GM19240 (cell line): Measurements from ENCODE around the gene ADAMTS20.
"Not testable (repeated sequence)": the region's sequence is repeated elsewhere in the genome, so short reads cannot be mapped to it uniquely, and the experiment has no call there.

ENCODE experiments used
- DNase-seq: peaks from one replicate; pipeline ENCODE4 v3.0.0; 2011; ENCODE audit warnings: low spot score; ENCODE audit not compliant: insufficient read length

Gene ADAMTS20

DNA sequence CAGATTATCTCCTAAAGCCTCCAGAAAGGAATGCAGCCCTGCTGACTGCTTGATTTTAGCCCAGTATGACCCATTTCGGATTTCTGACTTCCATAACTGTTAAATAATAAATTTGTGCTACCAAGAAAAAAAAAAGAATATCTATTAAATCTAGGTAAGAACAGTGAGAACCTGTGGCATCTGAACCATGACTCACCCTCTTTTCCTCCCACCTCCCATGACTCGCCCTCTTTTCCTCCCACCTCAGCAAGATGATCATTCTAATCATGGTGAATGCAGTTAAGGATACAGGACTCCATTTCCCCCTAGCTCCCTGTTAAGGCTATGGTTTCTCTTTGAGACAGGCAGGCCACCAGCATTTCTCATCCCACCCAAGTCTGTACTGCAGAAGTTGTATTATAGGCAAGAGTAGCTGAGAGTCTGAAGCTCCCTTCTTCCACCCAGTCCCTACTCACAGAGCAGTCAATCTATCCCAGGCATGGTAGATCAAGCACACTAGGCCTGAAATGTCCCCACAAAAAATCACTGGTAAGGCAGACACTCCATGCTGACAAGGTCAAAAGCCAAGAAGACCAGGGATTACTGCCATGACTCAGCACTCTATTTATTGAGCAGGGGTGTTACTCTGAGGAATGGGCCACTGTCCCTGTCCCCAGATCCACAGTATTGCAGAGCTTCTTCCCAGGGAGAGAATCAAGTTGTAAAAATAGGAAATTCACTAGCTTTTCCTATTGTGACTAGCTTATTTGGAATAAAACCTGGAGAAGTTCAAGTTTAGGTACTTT, 188.9 kb downstream of the ADAMTS20 start:
- DNase-seq: no peak

- DNase-seq: no peak
Observed at GRCh38 chr12:43361031-43361710, 190.8 kb downstream of the ADAMTS20 start.

DNA sequence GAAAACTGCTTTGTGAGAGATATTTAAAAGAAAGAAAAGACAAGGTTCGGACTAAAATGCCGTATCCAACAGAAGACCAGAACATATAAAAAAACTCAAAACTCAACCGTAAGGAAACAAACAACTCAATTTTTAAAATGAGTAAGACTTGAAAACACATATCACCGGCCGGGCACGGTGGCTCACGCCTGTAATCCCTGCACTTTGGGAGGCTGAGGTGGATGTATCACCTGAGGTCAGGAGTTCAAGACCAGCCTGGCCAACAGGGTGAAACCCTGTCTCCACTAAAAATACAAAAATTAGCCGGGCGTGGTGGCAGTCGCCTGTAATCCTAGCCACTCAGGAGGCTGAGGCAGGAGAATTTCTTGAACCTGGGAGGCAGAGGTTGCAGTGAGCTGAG, 192.0 kb downstream of the ADAMTS20 start:
- not testable (repeated sequence) for DNase-seq

- DNase-seq: no peak
Observed at GRCh38 chr12:43357141-43357540, 194.9 kb downstream of the ADAMTS20 start.

GRCh38 chr12:43352001-43352400, 200.0 kb downstream of the ADAMTS20 start:
- no peak for DNase-seq

DNA sequence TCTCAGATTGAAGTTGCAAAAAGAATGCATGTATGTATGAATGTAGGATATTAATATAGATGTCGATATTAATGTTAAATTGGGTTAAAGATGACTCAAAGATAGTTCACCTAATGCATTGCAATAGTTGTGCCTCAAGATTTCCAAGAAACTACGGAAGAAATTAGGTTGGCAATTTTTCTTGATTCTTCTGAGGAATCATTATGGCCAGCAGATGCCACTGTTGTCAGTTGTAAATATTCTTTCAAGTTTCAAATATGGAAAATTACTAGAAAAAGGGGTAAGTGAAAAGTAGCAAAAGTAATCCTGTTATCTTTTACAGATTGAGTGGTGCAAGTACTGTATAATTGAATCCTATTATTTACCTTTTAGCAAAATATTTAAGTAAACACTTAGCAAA, 202.1 kb downstream of the ADAMTS20 start:
- DNase-seq: no peak

- DNase-seq: no peak
Observed at GRCh38 chr12:43348221-43348620, 203.8 kb downstream of the ADAMTS20 start.

DNA sequence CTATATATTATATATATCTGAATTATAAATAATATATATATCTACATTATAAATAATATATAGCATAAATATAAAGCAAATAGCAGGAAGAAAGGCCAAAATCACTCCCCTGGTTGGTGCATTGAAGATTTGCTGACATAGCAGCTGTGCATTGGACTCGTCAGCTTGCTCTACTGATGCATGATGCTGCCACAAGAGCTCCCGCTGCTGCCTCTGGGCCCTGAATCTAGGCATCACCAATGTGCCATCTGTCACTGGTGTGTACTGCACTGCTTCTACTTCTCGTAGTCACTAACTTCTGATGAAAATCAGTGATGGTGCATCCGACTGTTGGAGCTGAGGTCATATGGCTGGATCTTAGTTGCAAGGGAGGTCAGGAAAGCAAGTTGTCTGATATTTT, 205.0 kb downstream of the ADAMTS20 start:
- no peak for DNase-seq

DNA sequence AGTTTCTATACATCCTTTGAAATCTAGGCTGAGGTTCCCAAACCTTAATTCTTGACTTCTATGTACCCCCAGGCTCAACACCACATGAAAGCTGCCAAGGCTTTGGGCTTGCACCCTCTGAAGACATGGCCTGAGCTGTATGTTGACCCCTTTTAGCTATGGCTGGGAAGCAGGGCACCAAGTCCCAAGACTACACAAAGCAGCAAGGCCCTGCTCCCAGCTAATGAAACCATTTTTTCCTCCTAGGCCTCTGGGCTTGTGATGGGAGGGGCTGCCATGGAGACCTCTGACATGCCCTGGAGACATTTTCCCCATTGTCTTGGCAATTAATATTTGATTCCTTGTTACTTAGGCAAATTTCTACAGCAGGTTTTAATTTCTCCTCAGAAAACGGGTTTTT, 207.0 kb downstream of the ADAMTS20 start:
- no peak for DNase-seq

DNA sequence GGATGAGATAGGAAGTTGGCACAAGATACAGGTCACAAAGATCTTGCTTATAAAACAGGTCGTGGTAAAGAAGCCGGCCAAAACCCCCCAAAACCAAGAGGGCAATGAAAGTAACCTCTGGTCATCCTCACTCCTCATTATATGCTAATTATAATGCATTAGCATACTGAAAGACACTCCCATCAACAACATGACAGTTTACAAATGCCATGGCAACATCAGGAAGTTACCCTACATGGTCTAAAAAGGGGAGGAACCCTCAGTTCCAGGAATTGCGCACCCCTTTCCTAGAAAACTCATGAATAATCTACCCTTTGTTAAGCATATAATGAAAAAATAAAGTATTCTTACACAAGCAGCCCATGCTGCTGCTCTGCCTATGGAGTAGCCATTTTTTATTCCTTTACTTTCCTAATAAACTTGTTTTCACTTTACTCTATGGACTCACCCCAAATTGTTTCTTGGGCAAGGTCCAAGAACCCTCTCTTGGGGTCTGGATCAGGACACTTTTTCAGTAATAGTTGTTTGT, 210.2 kb downstream of the ADAMTS20 start:
- DNase-seq: not testable (repeated sequence)

GRCh38 chr12:43338848-43339526, 213.0 kb downstream of the ADAMTS20 start:
- no peak for DNase-seq

- no peak for DNase-seq
Observed at GRCh38 chr12:43337571-43338444, 214.2 kb downstream of the ADAMTS20 start.

DNA sequence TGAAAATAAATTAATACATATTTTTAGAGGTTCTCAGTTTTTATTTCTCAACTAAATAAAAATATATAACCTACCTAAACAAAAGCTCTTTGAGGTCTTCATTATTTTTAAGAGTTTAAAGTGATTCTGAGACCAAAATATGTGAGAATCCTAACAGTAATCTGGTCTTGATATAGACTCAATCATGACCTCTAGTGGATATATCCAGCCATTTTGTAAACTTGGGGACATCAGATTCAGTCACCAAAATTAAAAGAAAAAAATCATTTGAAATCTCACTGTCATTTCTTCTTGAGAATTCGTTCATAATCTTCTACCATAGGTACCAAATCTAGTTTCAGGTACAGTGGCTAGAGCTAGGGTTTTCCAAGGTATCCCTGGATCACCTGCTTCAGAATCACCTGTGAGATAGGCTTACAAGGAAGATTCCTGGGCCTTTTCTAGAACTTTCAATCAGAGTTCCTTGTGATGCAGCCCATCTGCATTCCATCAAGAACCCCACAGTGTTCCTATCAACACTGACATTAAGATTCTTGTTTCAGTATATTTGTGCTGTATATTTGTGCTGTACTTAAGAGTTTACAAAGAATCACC, 214.9 kb downstream of the ADAMTS20 start:
- no peak for DNase-seq

GRCh38 chr12:43333644-43334043, 218.4 kb downstream of the ADAMTS20 start:
- no peak for DNase-seq

DNA sequence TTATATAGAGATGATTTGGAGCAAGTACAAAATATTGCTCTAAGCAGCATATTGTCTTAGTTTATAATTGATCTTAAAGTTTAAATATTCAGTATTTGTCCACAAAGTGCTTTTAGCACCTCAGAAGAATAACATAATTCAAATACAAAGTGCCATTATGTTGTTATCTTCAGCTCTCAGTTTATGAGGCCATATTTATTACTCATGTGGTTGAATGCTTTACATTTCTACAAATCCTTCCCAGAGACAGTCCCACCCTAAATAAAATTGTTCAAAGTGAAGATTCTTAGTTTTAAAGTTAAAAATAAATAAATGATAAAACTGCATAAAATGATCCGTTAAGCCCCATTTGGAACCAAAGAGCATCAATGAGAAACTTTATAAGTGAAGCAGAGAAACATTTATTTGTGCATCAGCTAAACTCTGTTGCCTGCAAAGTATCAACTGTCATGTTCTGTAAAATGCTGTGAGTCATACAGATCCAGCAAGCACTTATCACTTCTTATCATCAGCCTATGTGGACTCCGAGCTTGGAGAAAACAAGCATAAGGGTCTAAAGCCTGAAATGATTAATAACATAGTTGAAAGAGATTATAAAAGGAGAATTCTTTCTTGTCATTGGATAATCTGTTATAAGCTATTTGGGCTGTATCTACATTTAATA, 218.9 kb downstream of the ADAMTS20 start:
- DNase-seq: no peak

DNA sequence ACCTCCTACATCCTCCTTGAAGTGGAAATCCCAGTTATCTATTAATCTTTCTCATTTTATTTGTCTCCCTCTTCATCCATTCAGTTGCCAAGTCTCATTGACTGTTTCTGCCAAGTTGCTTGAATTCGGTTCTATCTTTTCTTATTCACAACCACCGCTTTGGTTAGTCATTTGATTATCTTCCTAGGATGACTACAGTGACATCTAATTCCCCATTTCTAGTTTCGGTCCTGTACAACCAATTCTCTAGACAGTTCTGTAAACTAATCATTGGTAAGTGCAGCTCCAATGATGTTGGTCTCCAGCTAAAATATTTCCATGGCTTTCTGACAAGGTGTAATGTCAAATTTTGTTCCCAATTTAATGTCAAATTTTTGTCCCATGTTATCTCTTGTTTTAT, 220.1 kb downstream of the ADAMTS20 start:
- DNase-seq: no peak

GRCh38 chr12:43329375-43329774, 222.6 kb downstream of the ADAMTS20 start:
- DNase-seq: no peak

GRCh38 chr12:43325786-43326185, 226.2 kb downstream of the ADAMTS20 start:
- DNase-seq: no peak

DNA sequence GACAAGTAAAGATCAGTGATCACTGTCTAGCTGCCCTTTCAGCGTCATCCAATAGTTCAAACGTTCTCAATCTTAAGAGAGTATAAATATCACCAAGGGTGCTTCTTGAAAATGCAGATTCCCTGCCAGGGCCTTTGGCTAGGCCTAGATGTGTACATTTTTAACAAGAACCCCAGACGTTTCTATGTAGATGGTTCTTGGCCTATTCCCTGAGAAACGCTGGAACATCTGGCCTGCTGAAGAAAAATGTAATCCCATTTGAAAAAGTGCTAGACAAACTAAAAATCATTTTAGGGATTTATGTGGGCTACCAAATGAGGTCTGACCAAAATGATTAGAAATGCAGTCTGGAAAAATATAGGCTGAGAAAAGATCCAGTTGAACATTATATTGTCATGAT, 231.7 kb downstream of the ADAMTS20 start:
- no peak for DNase-seq

DNA sequence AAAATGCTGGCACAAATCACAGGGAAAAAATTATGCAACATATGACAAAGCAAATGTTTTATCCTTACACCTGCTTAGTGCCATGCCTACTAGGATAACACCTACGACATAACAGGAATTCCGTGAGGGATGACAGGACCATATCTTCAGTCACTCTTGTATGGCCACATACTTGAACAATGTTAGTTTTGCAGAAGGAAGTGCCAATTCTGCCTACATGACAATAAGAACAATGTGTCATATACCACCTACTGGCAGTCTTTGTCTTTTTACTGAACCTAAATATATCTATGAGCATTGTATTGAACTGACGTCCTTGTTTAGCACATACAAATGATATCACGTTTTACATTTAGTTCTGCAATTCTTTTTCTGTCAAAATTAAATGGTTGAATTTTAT, 234.0 kb downstream of the ADAMTS20 start:
- no peak for DNase-seq
